Stimulated activated naive B cell treated with anti-CD40 and anti-IgM and Interleukin-4, amounts not matched to agents 10 μg/mL and 1 μg/mL and 100 μg/mL, for 72 hours (primary cell): Measurements from ENCODE around the gene SLC35F4.

Experiments used
- ATAC-seq, 2 donors: fragments of 150-1000 bp; cut with Tn5 transposase; replicated peaks; 2 replicates each; pipeline ENCODE4 v1.10.0; 2021; ENCODE audit warnings: moderate library complexity in 1 of 2
- DNase-seq: peaks from one replicate; pipeline ENCODE4 v3.0.0; 2021
- H3K27ac Mint-ChIP-seq: one replicate; pipeline ENCODE4 v1.8.0; 2022; ENCODE audit warnings: mild to moderate bottlenecking, mixed read lengths
- H3K27me3 Mint-ChIP-seq, 2 donors: one replicate each; pipeline ENCODE4 v1.8.0; 2022; ENCODE audit warnings: mixed read lengths in 2 of 2
- H3K36me3 Mint-ChIP-seq, 2 donors: one replicate each; pipeline ENCODE4 v1.8.0; 2022; ENCODE audit warnings: mixed read lengths in 2 of 2, mild to moderate bottlenecking in 1 of 2
- H3K4me1 Mint-ChIP-seq, 2 donors: one replicate each; pipeline ENCODE4 v1.8.0; 2022; ENCODE audit warnings: mixed read lengths in 2 of 2, mild to moderate bottlenecking in 1 of 2
- H3K4me3 Mint-ChIP-seq, 2 donors: one replicate each; pipeline ENCODE4 v1.8.0; 2022; ENCODE audit warnings: mild to moderate bottlenecking in 2 of 2, mixed read lengths in 2 of 2, moderate library complexity in 1 of 2
- H3K9me3 Mint-ChIP-seq, 2 donors: one replicate each; pipeline ENCODE4 v1.8.0; 2022; ENCODE audit warnings: mixed read lengths in 2 of 2, mild to moderate bottlenecking in 1 of 2

Gene SLC35F4

DNA sequence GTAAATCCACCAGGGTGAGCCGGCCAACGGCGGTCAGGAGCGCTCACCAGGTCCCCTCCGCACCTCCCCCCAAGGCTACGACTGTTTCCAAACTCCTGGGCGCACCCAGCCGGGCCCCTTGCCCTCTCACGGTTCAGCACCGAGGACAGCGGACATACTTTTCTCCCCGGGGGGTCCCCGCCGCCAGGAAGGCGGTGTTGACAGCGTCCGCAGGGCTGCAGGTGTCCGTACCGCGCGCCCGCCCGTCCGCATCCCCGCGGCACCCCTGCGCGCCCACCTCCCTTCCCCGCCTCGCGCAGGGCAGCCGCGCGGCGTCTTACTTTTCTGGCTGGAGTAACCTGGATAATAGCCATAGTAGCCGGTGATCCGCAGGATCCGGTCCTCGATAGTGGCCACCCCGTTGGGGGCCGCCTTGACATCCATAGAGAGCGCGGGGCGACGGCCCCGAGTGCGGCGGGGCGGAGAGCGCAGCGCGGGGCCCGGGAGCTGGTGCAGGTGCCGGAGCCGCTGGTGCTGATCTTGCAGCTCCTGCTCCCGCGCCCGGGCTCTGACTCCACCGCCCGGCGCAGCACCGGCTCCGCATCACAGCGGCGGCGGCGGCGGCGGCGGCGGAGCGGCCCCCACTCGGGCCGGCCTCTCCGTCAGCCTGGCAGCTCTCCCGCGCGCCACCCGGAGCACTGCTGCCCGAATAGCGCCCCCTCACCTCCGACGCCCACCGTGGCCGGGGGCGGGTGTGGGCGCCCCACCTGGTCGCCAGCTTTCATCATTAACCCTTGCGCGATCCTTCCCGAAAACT lies at the start of gene SLC35F4:
Gene SLC35F4, minus strand, starts transcription at position 690 of the 796 bp plus-strand sequence.
- no peaks in the 10 kb centered on the region for H3K36me3 Mint-ChIP-seq
- no peak for ATAC-seq
- no peaks in the 10 kb centered on the region for H3K4me1 Mint-ChIP-seq
- H3K9me3 Mint-ChIP-seq: no peaks in the 10 kb centered on the region
- no peak within 1 kb of the TSS for H3K4me3 Mint-ChIP-seq
- DNase-seq: no peak
- H3K27me3 Mint-ChIP-seq: peaks cover 12 to 28% of the 10 kb centered on the region in 2 donors
- H3K27ac Mint-ChIP-seq: no peak within 1 kb of the TSS

DNA sequence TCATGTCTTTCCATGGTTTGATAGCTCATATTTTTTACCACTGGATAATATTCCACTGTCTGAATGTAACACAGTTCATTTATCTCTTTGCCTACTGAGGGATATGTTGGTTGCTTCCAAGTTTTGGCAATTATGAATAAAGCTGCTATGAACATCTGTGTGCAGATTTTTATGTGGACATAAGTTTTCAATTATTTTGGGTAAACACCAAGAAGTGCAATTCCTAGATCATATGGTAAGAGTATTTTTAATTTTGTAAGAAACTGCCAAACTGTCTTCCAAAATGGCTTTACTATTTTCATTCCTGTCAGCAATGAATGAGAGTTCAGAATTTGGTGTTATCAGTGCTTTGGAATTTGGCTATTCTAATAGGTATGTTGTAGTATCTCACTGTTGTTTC lies 43.7 kb upstream of the SLC35F4 start:
- peaks cover 0 to 2% of the 10 kb centered on the region in 2 donors for H3K27me3 Mint-ChIP-seq
- no peak for DNase-seq
- no peak overlapping the region for H3K27ac Mint-ChIP-seq
- no peak for ATAC-seq
- no peaks in the 10 kb centered on the region for H3K36me3 Mint-ChIP-seq
- H3K4me1 Mint-ChIP-seq: no peaks in the 10 kb centered on the region
- H3K9me3 Mint-ChIP-seq: peaks cover 0 to 3% of the 10 kb centered on the region in 2 donors
- H3K4me3 Mint-ChIP-seq: no peak overlapping the region

DNA sequence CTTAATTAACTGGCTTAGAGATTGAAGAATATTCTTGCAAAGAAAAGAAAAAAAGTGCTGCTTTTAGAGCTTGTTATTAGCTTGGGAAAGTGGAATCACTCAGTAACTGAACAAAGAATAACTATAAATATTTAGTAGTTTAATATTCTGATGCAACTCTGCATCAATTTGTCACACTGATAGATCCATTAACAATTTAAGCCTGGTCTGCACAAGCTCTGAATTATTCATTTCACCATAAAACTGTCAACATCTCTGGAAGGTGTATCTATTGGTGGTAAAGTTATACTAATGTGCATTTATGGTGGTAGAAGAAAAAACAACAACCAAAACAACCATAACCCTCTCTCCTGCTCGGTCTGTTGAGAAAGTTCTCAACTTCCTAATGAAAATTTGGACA lies 38.1 kb upstream of the SLC35F4 start:
- H3K9me3 Mint-ChIP-seq: peaks cover 0 to 2% of the 10 kb centered on the region in 2 donors
- H3K27ac Mint-ChIP-seq: no peak overlapping the region
- H3K36me3 Mint-ChIP-seq: no peaks in the 10 kb centered on the region
- no peaks in the 10 kb centered on the region for H3K27me3 Mint-ChIP-seq
- ATAC-seq: no peak
- no peak overlapping the region for H3K4me3 Mint-ChIP-seq
- no peaks in the 10 kb centered on the region for H3K4me1 Mint-ChIP-seq
- no peak for DNase-seq

DNA sequence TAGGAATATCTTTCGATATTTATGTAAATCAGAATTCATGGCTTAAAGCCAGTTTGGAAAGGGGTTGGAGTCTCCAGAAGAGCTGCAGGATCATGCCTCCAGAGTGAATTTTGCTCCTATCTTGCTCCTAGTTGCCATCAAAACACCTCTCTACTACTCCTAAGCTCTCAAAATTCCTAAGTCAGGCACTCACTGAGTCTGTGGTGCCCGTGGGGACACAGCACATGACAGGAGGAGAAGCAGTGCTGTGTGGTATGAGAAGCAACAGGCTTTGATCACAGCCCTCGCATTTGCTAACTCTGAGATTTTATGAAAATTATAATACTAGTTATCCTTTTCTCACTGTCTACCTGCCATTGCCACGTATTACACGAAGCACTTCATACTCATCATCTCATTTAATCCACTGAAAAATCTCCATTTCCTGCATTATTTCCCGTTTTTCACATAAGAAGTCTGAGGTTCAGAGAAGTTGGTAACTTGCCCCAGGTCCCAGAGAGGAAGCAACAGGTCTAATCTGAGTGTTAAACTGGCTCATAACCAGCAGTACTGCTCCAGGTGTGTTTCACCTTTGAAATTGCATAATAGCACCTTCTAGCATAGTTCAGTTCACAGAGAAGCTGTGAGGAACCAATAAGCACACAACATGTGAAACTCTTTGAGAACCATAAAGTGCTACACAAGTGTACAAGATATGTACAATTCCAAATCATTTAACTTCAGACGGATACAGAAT lies 33.1 kb upstream of the SLC35F4 start:
- no peak for DNase-seq

DNA sequence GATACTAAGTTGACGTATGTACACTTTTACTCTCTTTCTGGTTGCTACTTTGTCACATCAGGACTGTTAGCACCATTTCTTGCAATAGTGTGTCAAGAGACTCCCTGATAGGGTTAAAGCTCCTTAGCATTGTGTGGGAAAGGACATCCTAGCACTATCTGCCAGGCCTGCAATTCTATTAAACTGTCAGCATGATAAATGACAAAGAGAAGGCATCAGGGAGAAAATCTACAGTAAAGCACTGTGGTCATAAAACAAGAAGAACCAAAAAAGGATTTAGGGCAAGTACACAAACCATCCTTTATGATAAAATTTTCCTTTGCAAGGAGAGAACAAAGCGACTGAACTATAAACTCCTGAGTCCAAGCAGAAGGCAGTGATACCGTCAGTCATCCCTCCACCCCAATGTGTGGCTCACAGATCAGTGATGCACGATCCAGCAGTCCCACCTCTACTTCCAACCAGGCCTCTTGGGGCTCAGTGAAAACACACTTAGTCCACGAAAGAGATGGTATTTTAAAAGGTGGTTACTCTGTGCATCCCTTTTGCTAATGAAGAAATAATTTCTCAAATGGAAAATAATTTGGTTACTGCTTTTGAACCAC lies 31.4 kb upstream of the SLC35F4 start:
- no peak for ATAC-seq
- Mint-ChIP-seq H3K4me1 (no peaks in the 10 kb centered on the region), H3K27ac (no peak overlapping the region), H3K36me3 (no peaks in the 10 kb centered on the region), H3K4me3 (no peak overlapping the region), H3K27me3 (peaks cover 0 to 9% of the 10 kb centered on the region in 2 donors), H3K9me3 (no peaks in the 10 kb centered on the region)
- DNase-seq: no peak

More for the DNA sequence above, 33.1 kb upstream of the SLC35F4 start:
- Mint-ChIP-seq H3K4me1 (no peaks in the 10 kb centered on the region), H3K4me3 (no peak overlapping the region), H3K9me3 (no peaks in the 10 kb centered on the region), H3K27ac (no peak overlapping the region), H3K36me3 (no peaks in the 10 kb centered on the region), H3K27me3 (peaks cover 0 to 9% of the 10 kb centered on the region in 2 donors)
- no peak for ATAC-seq

DNA sequence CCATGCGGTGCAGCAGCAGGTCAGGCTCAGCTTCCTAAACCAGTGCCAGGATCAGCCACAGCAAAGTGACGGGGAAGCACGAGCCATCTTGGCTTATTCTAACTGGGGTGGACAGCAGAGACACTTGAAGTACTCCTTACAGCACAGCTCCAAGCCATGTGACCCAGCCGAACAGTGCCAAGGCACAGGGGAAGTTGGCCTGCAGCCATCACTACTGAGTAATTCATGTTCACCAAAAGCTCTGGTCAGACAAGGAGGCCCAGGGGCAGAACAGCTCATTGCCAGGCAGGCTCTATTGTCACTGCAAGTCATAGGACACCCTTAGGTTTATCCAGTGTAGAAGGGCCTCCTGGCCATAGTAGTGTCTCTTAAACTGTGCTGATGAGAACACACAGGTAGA lies 23.4 kb upstream of the SLC35F4 start:
- Mint-ChIP-seq H3K27ac (no peak overlapping the region), H3K4me1 (no peaks in the 10 kb centered on the region), H3K27me3 (peaks cover 0 to 9% of the 10 kb centered on the region in 2 donors), H3K9me3 (no peaks in the 10 kb centered on the region), H3K4me3 (no peak overlapping the region), H3K36me3 (no peaks in the 10 kb centered on the region)
- ATAC-seq: no peak
- DNase-seq: no peak

DNA sequence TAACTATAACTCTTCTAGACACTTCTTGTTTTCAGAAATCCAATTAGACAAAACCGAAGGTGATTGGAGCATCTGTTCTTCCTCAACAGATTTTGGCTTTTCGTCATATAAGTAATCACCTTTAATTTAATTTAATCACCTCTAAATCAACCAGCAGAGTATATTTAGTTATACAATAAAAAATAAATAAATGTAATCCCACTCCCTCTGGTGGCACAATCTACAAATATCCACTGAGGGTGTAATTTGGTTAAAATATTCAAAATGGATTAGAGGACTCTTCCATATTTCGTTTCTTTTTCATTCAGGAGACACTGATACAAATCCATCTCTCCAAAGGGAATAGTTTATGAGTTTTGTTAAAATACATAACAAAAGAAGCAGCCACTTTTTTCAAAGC lies 18.3 kb upstream of the SLC35F4 start:
- Mint-ChIP-seq H3K36me3 (no peaks in the 10 kb centered on the region), H3K4me3 (no peak overlapping the region), H3K4me1 (no peaks in the 10 kb centered on the region), H3K9me3 (no peaks in the 10 kb centered on the region), H3K27ac (no peak overlapping the region), H3K27me3 (peaks cover 7 to 9% of the 10 kb centered on the region in 2 donors)
- no peak for ATAC-seq
- no peak for DNase-seq

DNA sequence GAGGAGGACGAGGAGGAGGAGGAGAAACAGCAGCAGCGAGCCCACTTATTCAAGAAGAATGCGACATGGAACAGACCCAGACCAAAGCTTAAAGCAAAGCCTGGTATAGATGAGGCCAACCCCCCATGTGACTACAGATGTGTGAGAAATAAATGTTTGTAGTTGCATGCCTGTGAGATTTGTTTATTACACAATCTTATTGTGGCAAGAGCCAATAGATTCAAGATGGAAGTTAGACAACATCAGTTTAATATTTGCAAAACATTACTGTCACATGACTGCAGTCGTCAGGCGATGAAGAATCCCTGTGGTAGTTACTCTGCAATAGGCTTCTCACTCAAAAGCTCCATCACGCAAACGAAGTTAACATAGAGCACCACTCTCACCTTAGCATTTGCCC lies 17.2 kb upstream of the SLC35F4 start:
- ATAC-seq (no peak), DNase-seq (no peak)
- Mint-ChIP-seq H3K27ac (no peak overlapping the region), H3K9me3 (peaks cover 5% of the 10 kb centered on the region in 2 donors), H3K36me3 (peaks cover 0 to 1% of the 10 kb centered on the region in 2 donors), H3K4me1 (no peaks in the 10 kb centered on the region), H3K4me3 (no peak overlapping the region), H3K27me3 (peaks cover 7 to 9% of the 10 kb centered on the region in 2 donors)

DNA sequence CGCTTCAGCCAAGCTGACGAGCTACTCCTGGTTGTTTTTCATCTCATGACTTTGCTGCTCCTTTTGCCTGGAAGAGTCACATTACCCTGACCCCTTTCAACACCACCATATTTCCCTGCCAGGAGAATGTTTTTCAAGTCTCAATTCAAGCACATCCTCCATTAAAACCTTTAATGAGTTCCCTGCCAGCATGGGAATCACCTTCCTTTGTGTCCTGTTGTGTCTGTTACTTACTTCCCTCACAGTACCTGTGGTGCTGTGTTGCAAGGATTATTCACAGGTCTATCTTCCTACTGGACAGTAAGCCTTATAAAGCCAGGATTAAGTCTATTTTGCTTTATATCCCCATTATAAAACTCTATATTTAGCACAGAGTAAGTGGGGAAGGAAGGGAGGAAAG lies 13.6 kb upstream of the SLC35F4 start:
- Mint-ChIP-seq H3K4me3 (no peak overlapping the region), H3K27ac (no peak overlapping the region), H3K36me3 (peaks cover 0 to 1% of the 10 kb centered on the region in 2 donors), H3K4me1 (no peaks in the 10 kb centered on the region), H3K9me3 (peaks cover 7 to 10% of the 10 kb centered on the region in 2 donors), H3K27me3 (peaks cover 0 to 7% of the 10 kb centered on the region in 2 donors)
- ATAC-seq (no peak), DNase-seq (no peak)

DNA sequence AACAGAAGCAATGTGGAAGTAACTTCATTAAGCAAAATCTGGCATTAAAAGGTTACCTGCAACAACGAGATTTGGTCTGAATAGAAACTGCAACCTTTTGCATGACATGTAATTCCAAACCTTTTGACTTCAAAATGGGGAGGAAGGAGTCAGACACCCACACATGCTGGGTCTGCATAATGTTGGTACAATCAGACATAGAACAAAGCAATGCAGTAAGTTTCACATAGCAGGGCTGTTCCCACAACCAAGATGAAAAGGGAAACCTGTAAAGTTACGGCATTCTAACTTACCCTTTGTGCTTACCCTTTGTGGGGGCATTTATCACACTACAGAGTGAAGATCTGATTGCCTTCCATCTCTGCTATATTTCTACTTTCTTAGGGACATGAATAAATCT lies 10.1 kb upstream of the SLC35F4 start:
- peaks cover 0 to 1% of the 10 kb centered on the region in 2 donors for H3K36me3 Mint-ChIP-seq
- H3K9me3 Mint-ChIP-seq: peaks cover 7 to 10% of the 10 kb centered on the region in 2 donors
- ATAC-seq: no peak
- no peak for DNase-seq
- H3K27me3 Mint-ChIP-seq: peaks cover 7 to 8% of the 10 kb centered on the region in 2 donors
- H3K4me3 Mint-ChIP-seq: no peak overlapping the region
- no peaks in the 10 kb centered on the region for H3K4me1 Mint-ChIP-seq
- H3K27ac Mint-ChIP-seq: no peak overlapping the region

DNA sequence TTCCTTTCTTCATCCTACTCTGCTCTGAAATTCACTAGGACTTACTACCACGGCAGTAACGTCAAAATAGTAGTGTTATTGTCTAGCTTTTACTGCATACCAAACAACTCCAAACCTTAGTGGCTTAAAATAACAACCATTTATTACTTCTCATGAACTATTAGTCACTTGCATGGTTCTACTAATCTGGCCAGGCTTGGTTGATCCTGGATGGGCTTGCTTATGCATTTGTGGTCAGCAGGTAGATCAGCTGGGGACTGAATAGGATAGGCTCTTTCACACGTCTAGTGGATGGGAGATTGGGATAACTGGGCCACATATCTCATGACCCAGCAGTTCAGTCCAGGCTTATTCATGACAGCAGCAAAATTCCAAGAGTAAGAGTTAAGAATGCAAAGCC lies 9.4 kb upstream of the SLC35F4 start:
- Mint-ChIP-seq H3K4me3 (no peak overlapping the region), H3K27me3 (peaks cover 7 to 9% of the 10 kb centered on the region in 2 donors), H3K27ac (no peak overlapping the region), H3K36me3 (peaks cover 0 to 1% of the 10 kb centered on the region in 2 donors), H3K9me3 (peaks cover 7 to 10% of the 10 kb centered on the region in 2 donors), H3K4me1 (no peaks in the 10 kb centered on the region)
- ATAC-seq: no peak
- DNase-seq: no peak

DNA sequence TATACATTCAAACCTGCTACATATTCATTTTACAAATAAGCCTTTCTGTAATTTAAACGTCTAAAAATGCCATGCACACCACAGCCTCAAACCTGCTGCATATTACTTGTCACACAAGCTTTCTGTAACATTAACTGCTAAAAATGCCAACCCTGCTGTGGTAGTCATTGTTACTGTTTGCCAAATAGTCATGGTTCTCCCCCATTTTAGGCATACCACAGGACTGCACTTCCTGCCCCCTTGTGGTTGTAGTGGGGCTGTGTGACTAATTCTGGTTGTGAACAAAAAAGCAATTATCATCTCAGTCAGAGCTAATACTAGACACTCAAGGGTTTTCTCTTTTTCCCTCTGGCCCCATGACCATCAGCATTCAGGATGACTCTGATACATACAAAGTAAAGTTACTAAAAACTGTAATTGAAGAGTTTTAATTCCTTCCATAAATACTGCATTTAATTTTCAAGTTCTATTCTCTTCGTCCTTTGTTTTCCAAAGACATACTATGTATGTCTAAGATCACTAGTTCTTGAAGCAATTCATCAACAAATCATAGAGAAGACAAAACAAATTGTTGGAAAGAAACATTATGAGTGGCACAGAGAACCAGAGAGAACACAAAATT lies 5.7 kb upstream of the SLC35F4 start:
- H3K27me3 Mint-ChIP-seq: peaks cover 7 to 19% of the 10 kb centered on the region in 2 donors
- H3K9me3 Mint-ChIP-seq: no peaks in the 10 kb centered on the region
- H3K36me3 Mint-ChIP-seq: no peaks in the 10 kb centered on the region
- no peak overlapping the region for H3K4me3 Mint-ChIP-seq
- no peaks in the 10 kb centered on the region for H3K4me1 Mint-ChIP-seq
- H3K27ac Mint-ChIP-seq: no peak overlapping the region
- peak; percentile 72 to 78 for ATAC-seq
- DNase-seq: no peak

DNA sequence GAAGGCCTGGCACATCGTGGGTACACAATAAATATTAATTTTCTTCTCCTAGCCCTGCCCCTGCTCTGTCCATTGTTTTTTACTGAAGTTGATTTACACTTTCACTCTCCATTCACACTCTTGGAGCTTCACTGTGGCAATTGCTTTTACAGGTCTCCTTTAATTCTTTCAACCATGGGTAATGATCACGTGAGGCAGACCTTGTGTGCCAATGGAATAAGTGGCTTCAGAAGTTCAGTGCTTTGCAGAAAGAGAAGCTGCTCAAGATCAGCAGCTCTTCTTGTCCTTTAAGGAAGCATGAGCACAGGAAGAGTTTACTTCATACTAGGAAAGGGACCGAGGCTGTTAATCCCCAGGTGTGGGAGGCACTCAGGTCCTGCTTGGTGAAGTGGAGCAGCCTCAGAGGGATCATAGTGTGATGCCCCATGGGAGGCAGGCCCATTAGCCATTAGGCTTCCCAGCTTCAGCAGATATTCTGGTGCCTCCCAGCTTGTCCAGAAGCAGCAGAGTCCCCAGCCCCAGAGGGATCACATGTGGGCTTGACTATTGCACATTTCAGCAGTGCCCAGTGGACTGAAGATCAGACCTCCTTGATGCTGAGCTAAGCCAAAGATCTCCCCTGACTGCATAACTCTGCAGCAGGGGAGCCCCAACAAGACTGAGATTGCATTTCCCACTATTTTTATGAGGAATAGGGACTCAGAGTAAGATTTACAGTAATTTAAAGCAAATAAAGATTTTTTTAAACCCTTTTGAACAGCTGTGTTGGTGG lies 5.0 kb upstream of the SLC35F4 start:
- H3K9me3 Mint-ChIP-seq: no peaks in the 10 kb centered on the region
- H3K4me1 Mint-ChIP-seq: no peaks in the 10 kb centered on the region
- H3K36me3 Mint-ChIP-seq: no peaks in the 10 kb centered on the region
- H3K27ac Mint-ChIP-seq: no peak overlapping the region
- no peak overlapping the region for H3K4me3 Mint-ChIP-seq
- DNase-seq (no peak), ATAC-seq (no peak)
- peaks cover 7 to 23% of the 10 kb centered on the region in 2 donors for H3K27me3 Mint-ChIP-seq

DNA sequence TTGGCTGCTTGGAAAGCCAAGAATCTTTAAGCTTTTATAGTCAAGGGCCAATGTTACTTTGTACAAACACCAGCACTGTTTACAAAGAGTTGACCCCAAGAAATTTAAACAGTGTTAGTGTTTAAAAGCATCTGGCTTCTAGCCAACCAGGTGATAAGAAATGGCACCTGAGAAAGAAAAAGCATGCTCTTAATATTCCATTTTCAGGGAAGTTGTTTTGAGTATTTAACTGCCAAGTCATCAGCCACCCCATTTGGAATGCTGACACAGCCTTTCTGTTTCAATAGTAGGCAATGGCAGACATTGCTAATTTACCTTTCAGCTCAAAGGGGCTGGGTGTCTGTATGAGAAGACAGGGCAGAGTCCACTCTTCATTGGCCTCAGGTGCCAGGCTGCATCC lies 3.7 kb upstream of the SLC35F4 start:
- Mint-ChIP-seq H3K4me1 (no peaks in the 10 kb centered on the region), H3K9me3 (no peaks in the 10 kb centered on the region), H3K4me3 (no peak overlapping the region), H3K36me3 (no peaks in the 10 kb centered on the region), H3K27ac (no peak overlapping the region), H3K27me3 (peaks cover 7 to 30% of the 10 kb centered on the region in 2 donors)
- DNase-seq (no peak), ATAC-seq (no peak)
